Kidney (tissue), 14 donors: ENCODE results near the gene C10orf143. TPM values are rescaled to one million over a fixed set of nuclear protein-coding genes. Genes with fewer than 3 reads are reported as not detected.

Experiments used
- DNase-seq, 5 donors: peaks; one replicate each; pipeline ENCODE4 v3.0.0-alpha.2; 2013 to 2020
- FAIRE-seq: peaks from 2 replicates; lab custom pipeline; 2012; peaks lifted over from hg19 to GRCh38; lab: Jason Lieb, UNC
- H3K27ac ChIP-seq, 2 donors: one replicate each; pipeline ENCODE4 v1.7.0; 2013; ENCODE audit warnings: low read depth in 2 of 2, low read length in 2 of 2, inconsistent platforms in 1 of 2
- H3K27me3 ChIP-seq: one replicate; pipeline ENCODE4 v1.7.1; 2013; ENCODE audit warnings: low read length, inconsistent platforms; ENCODE audit not compliant: control insufficient read depth, insufficient read depth
- H3K36me3 ChIP-seq, 3 donors: one replicate each; pipeline versions ENCODE4 v1.7.0 to v1.7.1; 2013; ENCODE audit warnings: low read length in 3 of 3, control low read depth in 1 of 3, inconsistent platforms in 1 of 3; ENCODE audit not compliant: insufficient read depth in 3 of 3, control insufficient read depth in 2 of 3
- H3K4me1 ChIP-seq, 3 donors: one replicate each; pipeline versions ENCODE4 v1.7.0 to v1.7.1; 2013; ENCODE audit warnings: low read length in 3 of 3, inconsistent platforms in 1 of 3, low read depth in 1 of 3; ENCODE audit not compliant: control insufficient read depth in 2 of 3, insufficient read depth in 2 of 3
- H3K4me3 ChIP-seq, 3 donors: one replicate each; pipeline versions ENCODE4 v1.7.0 to v1.8.1; 2013; ENCODE audit warnings: low read length in 3 of 3, control low read depth in 1 of 3, inconsistent platforms in 1 of 3
- H3K9ac ChIP-seq, 3 donors: one replicate each; pipeline versions ENCODE4 v1.7.0 to v1.7.1; 2013; ENCODE audit warnings: low read length in 3 of 3, control low read depth in 1 of 3, inconsistent platforms in 1 of 3
- H3K9me3 ChIP-seq, 3 donors: one replicate each; pipeline versions ENCODE4 v1.7.0 to v1.7.1; 2013; ENCODE audit warnings: low read length in 3 of 3, control low read depth in 1 of 3, inconsistent platforms in 1 of 3; ENCODE audit not compliant: control insufficient read depth in 2 of 3, insufficient read depth in 1 of 3
- CTCF ChIP-seq: IDR thresholded peaks from 3 replicates; pipeline ENCODE4 v1.5.1; 2012; ENCODE audit warnings: mild to moderate bottlenecking, moderate library complexity, borderline replicate concordance; ENCODE audit not compliant: insufficient read depth; ENCODE audit errors: extremely low read depth
- intact Hi-C: fragments of 100-400 bp; cut with DNase I; formaldehyde crosslinking; loops from one replicate; pipeline ENCODE4 v1.11.1; 2022
- polyA plus RNA-seq: library from polyadenylated mRNA; stranded (reverse); fragments of 350-450 nt; fragmentation: Illumina TruSeq; extraction: RNeasy Lipid Tissue Mini Kit (QIAGEN cat#74804); gene quantifications from one replicate; pipeline ENCODE4 v1.2.3, GENCODE V29; 2014; ENCODE audit warnings: low read depth, low replicate concordance; ENCODE audit not compliant: insufficient read depth
- total RNA-seq: library from RNA; stranded (reverse); fragmentation: NEBNext Ultra II Directional; extraction: Animal tissue kit (Norgen Biotek cat#: 25700); gene quantifications from one replicate; pipeline ENCODE4 v1.2.1, GENCODE V29; 2021
- donor health status: control.
- donor health status: control.
- donor health status: control.
- donor health status: control.
- donor health status: control.
- donor health status: DM: yes; HTN: yes; CAD: no.
- donor health status: Normal renal cell carcinoma (clear cell type).

C10orf143 gene
- total and polyA plus RNA-seq, 2 donors from 2014 or later = 6.6 to 9.2 TPM

GRCh38 chr10:130054021-130054420 lies 56.6 kb downstream of the C10orf143 start:
- H3K9me3 ChIP-seq = peaks cover 0 to 7% (median 0%) of the 10 kb centered on the region in 3 donors
- DNase-seq = no peak
- no peak overlapping the region for H3K27ac ChIP-seq
- H3K9ac ChIP-seq = no peak overlapping the region
- no peaks in the 10 kb centered on the region for H3K36me3 ChIP-seq
- no peak for TF ChIP-seq CTCF
- no peaks in the 10 kb centered on the region for H3K27me3 ChIP-seq
- no peaks in the 10 kb centered on the region for H3K4me1 ChIP-seq
- FAIRE-seq = no peak
- H3K4me3 ChIP-seq = no peak overlapping the region
- intact Hi-C loops = no loop called here

GRCh38 chr10:130053561-130053960 lies 57.1 kb downstream of the C10orf143 start:
- no peak for DNase-seq
- Histone ChIP-seq H3K9me3 (peaks cover 0 to 7% (median 0%) of the 10 kb centered on the region in 3 donors), H3K36me3 (no peaks in the 10 kb centered on the region), H3K4me3 (no peak overlapping the region), H3K9ac (no peak overlapping the region), H3K4me1 (no peaks in the 10 kb centered on the region), H3K27me3 (no peaks in the 10 kb centered on the region), H3K27ac (no peak overlapping the region)
- intact Hi-C loops = no loop called here
- TF ChIP-seq CTCF = no peak
- no peak for FAIRE-seq

GRCh38 chr10:130052193-130052592 lies 58.4 kb downstream of the C10orf143 start:
- no peaks in the 10 kb centered on the region for H3K4me1 ChIP-seq
- FAIRE-seq (no peak), DNase-seq (no peak)
- H3K9me3 ChIP-seq = peaks cover 0 to 7% (median 0%) of the 10 kb centered on the region in 3 donors
- H3K4me3 ChIP-seq = no peak overlapping the region
- H3K27ac ChIP-seq = no peak overlapping the region
- intact Hi-C loops = no loop called here
- no peak for TF ChIP-seq CTCF
- no peaks in the 10 kb centered on the region for H3K27me3 ChIP-seq
- no peaks in the 10 kb centered on the region for H3K36me3 ChIP-seq
- H3K9ac ChIP-seq = no peak overlapping the region

GRCh38 chr10:130050721-130051120 lies 59.9 kb downstream of the C10orf143 start:
- peaks cover 0 to 7% (median 0%) of the 10 kb centered on the region in 3 donors for H3K9me3 ChIP-seq
- H3K9ac ChIP-seq = no peak overlapping the region
- intact Hi-C loops = no loop called here
- no peak overlapping the region for H3K27ac ChIP-seq
- no peaks in the 10 kb centered on the region for H3K27me3 ChIP-seq
- H3K4me1 ChIP-seq = no peaks in the 10 kb centered on the region
- no peaks in the 10 kb centered on the region for H3K36me3 ChIP-seq
- TF ChIP-seq CTCF = no peak
- DNase-seq = no peak
- no peak overlapping the region for H3K4me3 ChIP-seq
- no peak for FAIRE-seq
